Omental fat pad (tissue), 4 donors: ENCODE results near the gene TNRC6A. TPM values are rescaled to one million over a fixed set of nuclear protein-coding genes. Genes with fewer than 3 reads are reported as not detected.

Experiments used
- ATAC-seq: fragments of 150-250 bp; one replicate; pipeline ENCODE4 v1.9.1; 2016; ENCODE audit warnings: mild to moderate bottlenecking, moderate library complexity; ENCODE audit not compliant: low FRiP score
- DNase-seq: peaks from one replicate; pipeline ENCODE4 v3.0.0-alpha.2; 2019; ENCODE audit warnings: low spot score
- total RNA-seq, 4 donors: library from RNA; depleted of rRNA; stranded (reverse); fragments of >200 nt; gene quantifications; one replicate each; pipeline ENCODE4 v1.1.0, GENCODE V29; 2016
- TF ChIP-seq, protein P1 (sequence below), 3 donors: fragments of 450-650 bp; IDR thresholded peaks; one replicate each; pipeline ENCODE4 v1.5.1; 2016 to 2017; ENCODE audit warnings: antibody characterized with exemption in 3 of 3, mild to moderate bottlenecking in 3 of 3, moderate library complexity in 2 of 3

Gene TNRC6A
- total RNA-seq, 4 donors from 2014 or later: 30.7 to 89.5 (median 53.0) TPM

GRCh38 chr16:24776501-24777220 is 47.2 kb downstream of the TNRC6A start:
- DNase-seq (no peak), ATAC-seq (peak; percentile 72)
- TF ChIP-seq, protein P1, sequence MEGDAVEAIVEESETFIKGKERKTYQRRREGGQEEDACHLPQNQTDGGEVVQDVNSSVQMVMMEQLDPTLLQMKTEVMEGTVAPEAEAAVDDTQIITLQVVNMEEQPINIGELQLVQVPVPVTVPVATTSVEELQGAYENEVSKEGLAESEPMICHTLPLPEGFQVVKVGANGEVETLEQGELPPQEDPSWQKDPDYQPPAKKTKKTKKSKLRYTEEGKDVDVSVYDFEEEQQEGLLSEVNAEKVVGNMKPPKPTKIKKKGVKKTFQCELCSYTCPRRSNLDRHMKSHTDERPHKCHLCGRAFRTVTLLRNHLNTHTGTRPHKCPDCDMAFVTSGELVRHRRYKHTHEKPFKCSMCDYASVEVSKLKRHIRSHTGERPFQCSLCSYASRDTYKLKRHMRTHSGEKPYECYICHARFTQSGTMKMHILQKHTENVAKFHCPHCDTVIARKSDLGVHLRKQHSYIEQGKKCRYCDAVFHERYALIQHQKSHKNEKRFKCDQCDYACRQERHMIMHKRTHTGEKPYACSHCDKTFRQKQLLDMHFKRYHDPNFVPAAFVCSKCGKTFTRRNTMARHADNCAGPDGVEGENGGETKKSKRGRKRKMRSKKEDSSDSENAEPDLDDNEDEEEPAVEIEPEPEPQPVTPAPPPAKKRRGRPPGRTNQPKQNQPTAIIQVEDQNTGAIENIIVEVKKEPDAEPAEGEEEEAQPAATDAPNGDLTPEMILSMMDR (IDR thresholded peaks at IDR 0.05): no peak

- DNase-seq (no peak), ATAC-seq (peak; percentile 65)
- TF ChIP-seq, protein P1 (IDR thresholded peaks at IDR 0.05): no peak
Measured at GRCh38 chr16:24778671-24779070, 49.2 kb downstream of the TNRC6A start.

- no peak for ATAC-seq
- no peak for DNase-seq
- TF ChIP-seq, protein P1 (IDR thresholded peaks at IDR 0.05): no peak
Measured at GRCh38 chr16:24781256-24781655, 51.8 kb downstream of the TNRC6A start.

DNA sequence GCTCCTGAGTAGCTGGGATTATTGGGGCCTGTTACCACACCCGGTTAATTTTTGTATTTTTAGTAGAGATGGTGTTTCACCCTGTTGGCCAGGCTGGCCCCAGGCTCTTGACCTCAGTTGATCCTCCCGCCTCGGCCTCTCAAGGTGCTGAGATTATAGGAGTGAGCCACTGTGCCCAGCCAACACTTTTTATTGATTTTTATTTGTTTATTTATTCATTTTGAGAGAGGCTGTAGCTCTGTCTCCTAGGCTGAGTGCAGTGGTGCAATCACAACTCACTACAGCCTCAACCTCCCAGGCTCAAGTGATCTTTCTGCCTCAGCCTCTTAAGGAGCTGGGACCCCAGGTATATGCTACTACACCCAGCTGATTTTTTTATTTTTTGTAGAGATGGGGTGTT is 54.7 kb downstream of the TNRC6A start:
- ATAC-seq: no peak
- TF ChIP-seq, protein P1 (IDR thresholded peaks at IDR 0.05): no peak

GRCh38 chr16:24789881-24790280 is 60.4 kb downstream of the TNRC6A start:
- ATAC-seq (no peak), DNase-seq (no peak)
- TF ChIP-seq, protein P1 (IDR thresholded peaks at IDR 0.05): no peak

More for the DNA sequence above, 54.7 kb downstream of the TNRC6A start:
- no peak for DNase-seq

DNA sequence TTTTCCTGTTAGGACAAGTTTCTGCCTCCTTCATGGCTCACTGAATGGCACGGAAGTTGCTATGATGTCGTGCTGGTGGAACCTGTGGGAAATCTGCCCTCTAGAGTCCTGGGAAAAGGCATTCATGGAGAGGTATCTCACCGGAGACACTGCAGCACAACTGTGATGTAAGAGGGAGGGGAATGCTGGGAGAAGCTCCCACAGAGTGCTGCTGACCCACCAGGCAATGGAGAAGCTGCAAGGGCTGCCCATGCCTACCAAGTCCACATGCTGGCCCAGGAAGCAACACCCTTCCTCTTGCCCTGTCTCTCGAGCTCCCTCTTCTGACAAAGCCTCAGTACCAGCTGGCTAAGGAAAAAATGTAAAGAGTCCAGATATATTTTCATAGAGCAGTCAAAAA is 71.1 kb downstream of the TNRC6A start:
- ATAC-seq (no peak), DNase-seq (no peak)
- TF ChIP-seq, protein P1 (IDR thresholded peaks at IDR 0.05): no peak

GRCh38 chr16:24801761-24802302 is 72.4 kb downstream of the TNRC6A start:
- no peak for ATAC-seq

More at GRCh38 chr16:24801761-24802302, 72.4 kb downstream of the TNRC6A start:
- no peak for DNase-seq
- TF ChIP-seq, protein P1 (IDR thresholded peaks at IDR 0.05): no peak
